Germinal center (tissue), 1 donor: ENCODE data around the gene SAXO2.
"Not testable (repeated sequence)": the region's sequence is repeated elsewhere in the genome, so short reads cannot be mapped to it uniquely, and the experiment has no call there.

Source experiments
- DNase-seq: peaks from one replicate; pipeline ENCODE4 v3.0.0; 2012; ENCODE audit warnings: mixed read lengths, low spot score

The SAXO2 gene, protein sequence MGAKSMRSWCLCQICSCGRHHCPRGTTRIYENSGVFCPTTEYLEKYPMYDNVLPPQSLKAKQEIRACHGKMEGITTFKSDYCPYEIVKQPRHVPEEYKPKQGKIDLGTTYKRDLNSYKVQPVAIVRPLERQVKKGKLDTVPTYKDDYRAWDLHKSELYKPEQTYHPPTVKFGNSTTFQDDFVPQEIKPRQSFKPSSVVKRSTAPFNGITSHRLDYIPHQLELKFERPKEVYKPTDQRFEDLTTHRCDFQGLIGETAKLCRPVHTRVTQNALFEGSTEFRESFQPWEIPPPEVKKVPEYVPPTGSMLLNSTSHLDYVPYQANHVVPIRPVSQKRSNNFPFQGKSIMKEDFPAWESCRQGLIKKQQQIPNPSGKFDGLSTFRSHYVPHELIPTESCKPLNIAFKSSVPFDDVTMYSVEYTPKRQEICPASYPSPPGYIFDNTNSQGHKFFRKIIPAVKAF

GRCh38 chr15:82262422-82263026, at the start of gene SAXO2, which contains the start of gene EFL1:
Gene SAXO2, plus strand, starts transcription at chr15:82262818. Its CDS starts 62 bp downstream, at chr15:82262880.
Gene EFL1, minus strand, starts transcription at chr15:82262734. Its CDS starts 956 bp downstream, at chr15:82261778.
- DNase-seq, result peak; percentile 89

- DNase-seq, result not testable (repeated sequence)
Observed at GRCh38 chr15:82216092-82216491, 46.5 kb upstream of the SAXO2 start.

GRCh38 chr15:82221535-82221934, 41.1 kb upstream of the SAXO2 start:
- peak; percentile 4 for DNase-seq

- DNase-seq, result no peak
Observed at GRCh38 chr15:82228750-82229149, 33.9 kb upstream of the SAXO2 start.

DNA sequence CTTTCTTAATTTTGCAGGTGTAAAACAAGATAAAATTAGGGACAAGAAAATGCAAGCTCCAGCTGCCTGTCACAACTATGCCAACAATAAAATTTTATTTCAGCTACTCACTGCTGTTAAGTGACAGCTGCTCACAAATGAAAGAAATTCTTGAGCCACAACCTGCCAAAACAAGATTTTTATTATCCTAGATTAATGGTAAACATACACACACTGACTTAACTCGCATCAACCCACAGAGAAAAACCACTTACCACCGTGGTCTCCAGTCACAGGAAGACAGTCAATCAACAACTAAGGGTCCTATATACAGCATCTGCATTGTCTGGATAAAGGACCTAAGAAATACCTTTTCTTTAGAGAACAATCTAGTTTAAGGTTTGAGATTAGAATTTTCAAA, 31.4 kb upstream of the SAXO2 start:
- DNase-seq, result no peak

- no peak for DNase-seq
Observed at GRCh38 chr15:82231842-82232241, 30.8 kb upstream of the SAXO2 start.

- DNase-seq, result not testable (repeated sequence)
Observed at GRCh38 chr15:82237944-82238534, 24.6 kb upstream of the SAXO2 start.

DNA sequence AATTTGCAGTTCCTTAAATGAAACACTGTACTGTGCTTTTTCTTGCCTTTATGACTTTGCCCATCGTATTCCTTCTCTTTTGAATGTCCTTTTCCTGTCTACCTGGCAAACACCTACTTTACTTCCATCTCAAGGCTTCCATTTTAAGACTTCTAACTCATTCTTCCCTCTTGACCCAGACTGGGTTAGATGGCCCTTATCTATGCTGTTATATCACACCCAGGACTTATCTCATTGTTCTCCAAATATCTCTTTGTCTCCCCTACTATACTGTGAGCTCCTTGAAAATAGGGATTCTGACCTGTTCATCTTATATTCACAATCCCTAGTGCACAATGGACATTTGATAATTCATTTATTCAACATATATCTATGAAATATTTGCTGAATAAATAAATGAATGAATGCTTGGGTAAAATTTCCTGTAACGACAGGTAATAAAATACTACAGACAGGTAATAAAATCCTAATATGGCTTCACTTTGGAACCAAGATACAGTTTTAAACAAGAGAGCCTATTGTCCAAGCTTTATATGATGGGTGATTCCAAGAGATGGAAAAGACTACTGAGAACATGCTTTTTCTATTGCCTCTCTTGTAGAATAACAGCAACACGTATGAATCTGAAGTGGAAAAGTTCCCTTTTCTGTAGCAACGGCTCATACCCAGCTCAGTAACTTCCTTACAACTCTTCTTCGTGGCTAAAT, 22.8 kb upstream of the SAXO2 start:
- DNase-seq, result no peak

GRCh38 chr15:82241836-82242499, 20.6 kb upstream of the SAXO2 start:
- not testable (repeated sequence) for DNase-seq

- not testable (repeated sequence) for DNase-seq
Observed at GRCh38 chr15:82243644-82244043, 19.0 kb upstream of the SAXO2 start.

DNA sequence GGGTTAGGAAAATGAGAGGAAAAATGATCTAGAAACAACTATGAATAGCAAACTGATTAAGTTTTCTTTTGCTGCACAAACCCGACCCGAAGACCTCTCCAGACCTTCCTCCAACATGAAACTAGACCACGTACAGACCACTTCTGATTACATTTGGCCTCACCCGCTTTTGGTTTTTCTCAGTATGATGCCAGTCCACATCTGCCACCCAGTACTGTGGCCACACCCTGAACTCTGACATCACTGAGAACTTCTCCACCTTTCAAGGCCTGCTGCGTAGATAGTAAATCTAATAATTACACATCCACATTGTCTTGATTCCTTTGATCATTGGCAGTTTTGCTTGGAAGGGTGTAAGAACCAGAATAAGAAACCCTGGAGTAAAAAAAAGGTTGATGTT, 16.7 kb upstream of the SAXO2 start:
- not testable (repeated sequence) for DNase-seq

- not testable (repeated sequence) for DNase-seq
Observed at GRCh38 chr15:82248261-82248660, 14.4 kb upstream of the SAXO2 start.

- DNase-seq, result peak; percentile 5
Observed at GRCh38 chr15:82261566-82262421, 824 bp upstream of the SAXO2 start.

GRCh38 chr15:82263350-82263749, 732 bp downstream of the SAXO2 start:
- no peak for DNase-seq

GRCh38 chr15:82267137-82267536, 4.5 kb downstream of the SAXO2 start:
- DNase-seq, result not testable (repeated sequence)

DNA sequence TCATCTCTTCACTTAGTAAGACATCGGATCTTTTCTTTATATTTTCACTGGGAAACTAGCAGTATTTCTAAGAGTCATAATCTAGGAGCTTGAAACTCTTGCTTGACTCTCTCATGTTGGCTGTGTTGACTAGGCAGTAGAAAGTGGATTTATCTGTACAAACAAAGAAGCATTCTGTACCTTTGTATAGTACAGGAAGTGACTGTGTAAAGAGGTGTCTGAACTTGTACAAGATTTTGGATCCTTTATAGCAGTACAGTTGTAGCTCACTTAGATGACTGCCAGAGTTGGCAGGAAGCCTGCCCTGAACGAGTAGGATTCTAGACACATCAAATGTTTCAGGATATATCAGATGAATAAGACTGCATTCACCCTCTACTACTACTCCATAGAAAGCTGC, 5.8 kb downstream of the SAXO2 start:
- not testable (repeated sequence) for DNase-seq

- no peak for DNase-seq
Observed at GRCh38 chr15:82272154-82272553, 9.5 kb downstream of the SAXO2 start.

- DNase-seq, result no peak
Observed at GRCh38 chr15:82275410-82275809, 12.8 kb downstream of the SAXO2 start.

DNA sequence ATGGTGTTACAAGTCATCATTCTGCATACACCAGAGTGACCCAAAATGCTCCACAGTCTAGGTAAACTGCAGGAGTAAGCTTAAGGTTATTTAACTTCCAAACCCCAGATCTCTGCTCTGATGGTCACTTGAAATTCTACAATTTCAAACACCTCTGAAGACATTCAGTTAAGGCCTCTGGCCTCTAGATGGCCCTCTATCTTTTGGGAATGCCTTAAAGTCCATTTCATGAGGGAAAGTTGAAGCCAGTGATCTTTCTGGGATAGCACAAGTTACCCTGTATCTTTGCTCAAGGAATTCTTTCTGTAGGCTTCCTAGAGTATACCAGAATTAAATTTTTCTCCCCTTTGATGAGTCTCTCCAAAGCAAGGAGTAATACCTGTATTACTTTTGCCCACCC, 18.7 kb downstream of the SAXO2 start:
- not testable (repeated sequence) for DNase-seq

DNA sequence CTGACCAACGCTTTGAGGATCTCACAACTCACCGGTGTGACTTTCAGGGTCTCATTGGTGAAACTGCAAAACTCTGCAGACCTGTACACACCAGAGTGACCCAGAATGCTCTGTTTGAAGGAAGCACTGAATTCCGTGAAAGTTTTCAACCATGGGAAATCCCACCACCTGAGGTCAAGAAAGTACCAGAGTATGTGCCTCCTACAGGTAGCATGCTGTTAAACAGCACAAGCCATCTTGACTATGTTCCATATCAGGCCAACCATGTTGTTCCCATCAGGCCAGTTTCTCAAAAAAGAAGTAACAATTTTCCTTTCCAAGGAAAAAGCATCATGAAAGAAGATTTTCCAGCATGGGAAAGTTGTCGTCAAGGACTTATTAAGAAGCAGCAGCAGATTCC, 19.8 kb downstream of the SAXO2 start:
- not testable (repeated sequence) for DNase-seq

GRCh38 chr15:82284381-82284780, 21.8 kb downstream of the SAXO2 start:
- DNase-seq, result not testable (repeated sequence)
